Esophagus muscularis mucosa (tissue), 4 donors: ENCODE results near the gene CENPS.
"Not testable (repeated sequence)": the region's sequence is repeated elsewhere in the genome, so short reads cannot be mapped to it uniquely, and the experiment has no call there.

Source experiments
- CTCF ChIP-seq, 3 experiments: fragments of 200-600 bp in 2 of 3; fragments of 450-650 bp in 1 of 3; sonication (generic) in 2 of 3; IDR thresholded peaks; one replicate each; pipeline ENCODE4 v1.5.1; 2017 to 2019; ENCODE audit warnings: antibody characterized with exemption in 3 of 3, mild to moderate bottlenecking in 2 of 3, moderate library complexity in 1 of 3
- EP300 ChIP-seq: sonication (generic); formaldehyde crosslinking; IDR thresholded peaks from one replicate; pipeline ENCODE4 v1.6.1; 2017; ENCODE audit warnings: antibody characterized with exemption
- POLR2AphosphoS5 ChIP-seq, 2 donors: sonication (generic); formaldehyde crosslinking; IDR thresholded peaks; one replicate each; pipeline ENCODE4 v1.6.1; 2017; ENCODE audit warnings: antibody characterized with exemption in 2 of 2

GRCh38 chr1:10418741-10419140 is 11.5 kb upstream of the CENPS start:
- TF ChIP-seq CTCF (IDR thresholded peaks at IDR 0.05); EP300; POLR2AphosphoS5 (IDR thresholded peaks at IDR 0.05): not testable (repeated sequence)
